A172 (cell line): ENCODE results near the gene GNAS-AS1. TPM values are rescaled to one million over a fixed set of nuclear protein-coding genes. Genes with fewer than 3 reads are reported as not detected.
A peak's percentile ranks its signal among the peaks of the same experiment; 100 is the strongest.
"Not testable (repeated sequence)": the region's sequence is repeated elsewhere in the genome, so short reads cannot be mapped to it uniquely, and the experiment has no call there.

ENCODE experiments used
- DNase-seq: peaks from one replicate; pipeline ENCODE4 v3.0.0-alpha.2; 2015; ENCODE audit warnings: low spot score
- total RNA-seq: library from RNA; depleted of rRNA; stranded (reverse); fragments of >200 nt; shearing (Covaris generic); gene quantifications from 2 replicates; pipeline ENCODE4 v1.2.3, GENCODE V29; 2014

Gene GNAS-AS1
- total RNA-seq, 1 experiment from 2014 or later = 1.8 TPM

DNA sequence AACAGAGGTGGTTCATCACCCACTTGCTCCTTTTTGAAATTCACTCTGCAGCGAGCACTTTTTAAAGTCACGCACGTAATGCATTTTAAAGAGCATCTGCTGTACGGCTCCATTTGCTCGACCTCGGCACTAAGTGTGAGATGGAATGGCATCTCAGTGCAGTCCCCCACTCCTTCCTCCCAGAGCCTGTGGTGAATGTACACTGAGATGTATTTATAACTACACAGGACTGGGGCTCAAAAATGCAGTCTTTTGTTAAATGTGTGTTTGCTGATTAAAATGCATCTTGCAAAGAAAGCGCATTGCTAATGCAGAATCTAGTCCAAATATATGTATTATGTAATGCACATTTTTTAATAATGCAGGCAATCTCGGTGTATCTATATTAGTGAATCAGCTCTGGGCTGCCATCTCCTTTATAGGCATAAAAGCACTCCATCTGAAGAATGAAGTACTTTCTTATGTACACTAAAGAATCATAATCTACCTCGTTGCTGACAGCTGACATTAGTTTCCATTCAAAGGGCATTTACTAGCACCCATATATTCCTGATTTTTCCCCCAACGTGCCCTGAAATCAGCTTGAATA, 14.0 kb downstream of the GNAS-AS1 start:
- DNase-seq = no peak

DNA sequence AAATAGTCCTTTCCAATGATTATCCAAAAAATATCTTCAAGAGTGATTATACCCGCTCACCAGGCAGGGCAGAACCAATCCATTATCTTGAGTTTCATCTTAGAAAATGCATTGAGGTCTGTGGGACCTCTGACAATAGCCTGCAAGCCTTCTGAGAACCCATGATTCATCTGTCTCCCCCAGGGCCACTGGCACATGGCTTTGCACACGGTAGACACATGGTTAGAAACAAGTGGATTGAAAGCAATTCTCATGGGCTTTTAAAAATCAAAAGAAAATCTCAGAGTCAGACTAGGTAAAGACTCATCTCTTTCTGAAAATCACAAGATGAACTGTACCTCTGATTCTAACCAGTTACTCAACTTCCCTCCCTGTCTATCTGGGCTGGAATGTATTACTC, 15.5 kb downstream of the GNAS-AS1 start:
- DNase-seq = no peak

DNA sequence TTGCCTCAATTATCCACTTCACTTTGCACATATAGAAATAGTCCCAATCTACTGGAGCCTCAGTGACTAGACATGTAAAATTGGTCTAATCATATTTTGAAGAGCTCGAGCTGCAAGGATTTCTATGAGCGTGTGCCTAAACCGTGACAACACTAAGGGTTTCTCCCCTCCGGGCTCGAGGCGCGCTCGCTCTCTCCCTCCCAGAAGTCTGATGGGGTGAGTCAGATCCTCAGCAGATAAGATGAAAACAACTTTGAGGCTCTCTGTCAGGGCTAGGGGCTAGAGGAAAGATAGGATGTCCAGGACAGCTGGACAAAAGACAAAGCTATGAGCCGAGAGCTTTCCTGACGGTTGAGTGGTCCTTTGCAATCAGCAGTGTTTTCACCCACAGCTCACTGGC, 16.8 kb downstream of the GNAS-AS1 start:
- DNase-seq = peak; percentile 42

DNA sequence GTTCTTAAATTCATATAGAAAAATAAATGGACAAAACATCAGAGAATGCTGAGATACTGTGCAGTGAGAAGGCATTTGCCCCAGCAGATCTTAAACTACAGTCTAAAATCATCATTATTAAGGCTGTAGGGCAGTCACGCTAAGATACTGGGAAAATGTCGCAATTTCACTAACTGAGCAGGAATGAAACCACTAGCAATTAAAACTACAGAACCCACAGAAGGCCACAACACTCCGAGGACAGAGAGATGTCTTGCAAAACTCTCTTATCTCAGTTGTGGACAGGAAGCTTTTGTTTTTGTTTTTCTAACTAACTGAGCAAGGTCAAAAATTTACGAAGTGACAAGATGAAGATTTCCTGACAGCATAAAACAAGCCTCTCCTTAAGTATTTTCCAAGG, 18.2 kb downstream of the GNAS-AS1 start:
- DNase-seq = peak; percentile 25

DNA sequence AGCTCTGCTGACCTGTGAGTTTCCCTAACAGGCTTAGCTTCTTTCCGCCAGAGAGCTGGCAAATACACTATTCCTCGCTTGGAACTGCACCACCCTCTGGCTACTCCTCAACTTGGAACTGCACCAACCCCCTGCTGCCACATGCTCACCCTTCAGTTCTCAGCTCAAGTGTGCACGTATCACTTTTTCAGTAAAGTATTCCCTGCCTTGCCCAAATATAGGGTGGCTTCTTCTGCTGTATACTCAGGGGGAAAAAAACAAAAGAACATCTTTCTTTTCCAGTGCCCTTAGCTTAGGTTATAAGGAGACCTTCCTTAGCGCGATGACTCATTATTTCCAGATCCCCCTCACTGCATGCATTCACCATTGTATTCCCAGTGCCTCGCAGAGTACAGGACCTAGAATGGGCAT, 21.2 kb downstream of the GNAS-AS1 start:
- DNase-seq = no peak

DNA sequence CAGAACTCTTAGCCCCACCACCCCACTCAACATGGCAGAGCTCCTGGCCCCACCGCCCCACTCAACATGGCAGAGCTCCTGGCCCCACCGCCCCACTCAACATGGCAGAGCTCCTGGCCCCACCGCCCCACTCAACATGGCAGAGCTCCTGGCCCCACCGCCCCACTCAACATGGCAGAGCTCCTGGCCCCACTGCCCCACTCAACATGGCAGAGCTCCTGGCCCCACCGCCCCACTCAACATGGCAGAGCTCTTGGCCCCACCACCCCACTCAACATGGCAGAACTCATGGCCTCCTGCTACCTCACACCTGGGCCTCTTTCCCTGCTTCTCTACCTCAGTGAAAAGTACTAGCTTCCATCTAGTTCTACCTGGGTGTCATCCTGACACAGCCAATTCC, 21.9 kb downstream of the GNAS-AS1 start:
- DNase-seq = not testable (repeated sequence)

DNA sequence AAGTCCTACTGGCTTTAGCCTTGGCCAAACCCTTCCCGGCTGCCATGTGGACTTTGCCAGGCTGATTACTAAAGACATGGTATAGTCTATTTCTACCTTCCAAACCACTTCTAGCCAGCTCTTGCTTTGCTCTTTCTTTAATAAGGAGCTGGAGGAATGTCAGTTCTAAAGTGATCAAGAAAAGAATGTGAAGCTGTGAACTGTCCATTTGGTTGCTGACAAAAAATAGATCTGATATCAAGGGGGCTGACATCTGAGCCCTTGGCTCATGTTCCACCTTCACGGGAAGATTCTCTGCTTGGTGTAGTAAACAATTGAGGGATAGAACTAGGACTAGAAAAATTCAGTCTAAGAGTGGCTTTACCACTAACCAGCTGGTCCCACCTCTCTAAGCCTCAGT, 22.6 kb downstream of the GNAS-AS1 start:
- no peak for DNase-seq

DNA sequence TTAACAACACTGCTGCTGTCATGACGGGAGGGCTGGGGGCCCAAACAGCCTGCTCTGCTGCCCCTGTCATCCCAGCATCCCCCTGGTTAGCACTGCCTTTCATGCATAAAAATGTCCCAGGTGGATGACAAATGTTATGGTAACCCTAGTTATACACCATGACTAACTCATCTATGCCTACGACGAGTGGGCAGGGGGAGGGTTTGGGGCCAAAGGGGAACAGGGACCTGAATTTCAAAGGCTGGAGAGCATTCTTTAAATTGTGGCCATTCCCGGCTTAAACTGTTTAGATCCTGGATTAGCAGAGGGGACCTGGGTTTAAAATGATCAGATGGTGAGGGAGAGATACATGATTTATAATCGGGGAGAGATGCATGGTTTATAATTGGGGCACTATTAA, 24.4 kb downstream of the GNAS-AS1 start:
- no peak for DNase-seq

DNA sequence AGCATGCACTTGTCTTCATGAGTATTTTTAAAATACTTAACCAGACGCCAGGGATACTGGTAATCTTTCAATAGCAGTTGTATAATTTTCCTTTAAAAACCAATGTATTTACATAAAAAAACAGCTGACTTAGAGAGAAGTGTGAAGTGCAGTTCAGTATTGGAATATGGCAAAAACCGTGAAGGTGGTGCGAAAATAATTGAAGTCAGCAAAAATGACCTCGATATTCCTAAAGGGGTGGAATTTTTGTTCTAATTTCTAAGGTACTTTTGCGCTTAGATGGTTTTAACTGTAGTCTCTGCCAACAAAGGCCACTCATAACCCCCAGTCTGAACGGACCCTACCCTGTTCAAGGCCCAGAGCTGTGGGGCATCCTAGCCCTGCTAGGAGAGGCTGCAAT, 25.3 kb downstream of the GNAS-AS1 start:
- no peak for DNase-seq

DNA sequence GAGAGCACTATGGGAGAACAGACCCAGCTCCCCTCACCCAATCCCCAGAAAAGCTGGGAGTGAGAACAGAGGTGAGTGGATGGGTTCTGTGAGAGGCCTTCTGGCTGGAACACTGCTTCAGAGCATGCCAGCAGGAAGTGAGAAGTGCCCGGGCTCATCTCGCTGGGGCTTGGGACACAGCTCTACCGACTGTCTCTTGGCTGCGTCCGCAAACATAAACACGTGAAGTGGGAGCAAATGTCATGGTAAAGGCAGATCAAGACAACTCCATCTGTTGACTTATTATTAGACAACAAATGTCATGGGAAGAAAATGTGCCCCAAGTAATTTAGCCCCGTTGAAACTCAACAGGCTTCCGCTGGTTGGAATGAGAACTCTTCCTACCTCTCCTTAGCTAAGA, 25.9 kb downstream of the GNAS-AS1 start:
- no peak for DNase-seq

DNA sequence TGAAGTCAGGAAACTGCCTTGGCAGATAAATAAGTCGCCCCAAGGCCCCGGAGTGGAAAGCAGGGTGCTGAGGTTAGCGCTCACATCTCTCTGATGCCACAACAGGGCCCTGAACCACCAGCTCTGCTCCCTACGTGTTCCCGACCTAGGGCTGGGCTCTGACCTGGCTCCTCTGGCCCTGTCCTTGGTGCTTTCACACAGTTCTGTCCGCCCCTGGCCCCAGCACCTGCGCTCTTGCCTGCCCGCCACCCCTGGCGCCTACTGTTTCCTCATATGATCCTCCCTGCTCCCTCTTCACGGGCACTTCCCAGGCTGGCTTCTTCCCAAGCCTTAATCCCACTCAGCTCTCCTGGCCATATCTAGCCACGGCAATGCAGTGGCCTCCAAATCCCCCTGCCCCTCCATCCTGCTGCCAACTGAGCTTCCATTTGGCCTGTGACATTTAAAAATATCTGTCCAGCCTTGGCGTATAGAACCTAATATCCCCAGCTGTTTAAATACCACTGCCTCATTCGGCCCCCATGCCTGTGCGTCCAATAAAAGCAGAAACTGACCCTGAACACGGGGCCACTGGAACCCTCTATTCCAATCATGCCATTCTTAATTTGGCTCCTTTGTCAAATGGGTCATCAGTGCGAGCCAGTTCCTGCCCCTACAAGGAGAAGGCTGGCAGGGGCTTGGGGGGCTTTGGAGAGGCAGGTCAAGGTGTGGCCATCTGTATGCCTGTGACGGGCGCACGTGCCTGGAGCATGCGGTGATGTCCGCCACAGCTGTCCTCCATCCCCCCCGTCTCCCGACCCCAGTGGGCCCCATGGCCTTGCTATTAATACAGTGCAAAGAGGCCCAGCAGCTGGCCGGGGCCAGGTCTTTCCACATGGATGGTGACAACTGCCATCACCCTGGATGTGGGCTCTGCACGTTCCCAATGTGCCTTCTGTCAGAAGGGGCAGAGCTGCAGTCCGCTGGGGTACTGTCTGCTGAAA, 27.7 kb downstream of the GNAS-AS1 start:
- no peak for DNase-seq

DNA sequence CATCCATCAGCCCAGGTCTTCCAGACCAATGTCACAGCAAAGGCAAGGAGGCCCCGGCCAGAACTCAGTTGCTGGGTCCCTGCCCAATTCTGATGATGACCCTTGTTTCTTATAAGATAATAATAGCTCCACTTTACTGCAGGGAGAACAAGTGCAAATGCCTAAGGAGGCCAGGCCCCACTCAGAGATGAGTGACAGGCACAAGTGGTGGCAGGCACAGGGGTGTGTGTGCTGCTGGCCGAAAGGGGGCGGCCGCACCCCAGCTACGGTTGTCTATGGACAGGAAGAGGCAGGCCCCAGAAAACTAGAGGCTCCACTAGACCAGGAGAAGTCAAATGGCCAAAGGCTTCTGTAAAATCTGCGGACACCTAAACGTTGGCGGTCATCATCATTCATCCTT, 28.6 kb downstream of the GNAS-AS1 start:
- no peak for DNase-seq

DNA sequence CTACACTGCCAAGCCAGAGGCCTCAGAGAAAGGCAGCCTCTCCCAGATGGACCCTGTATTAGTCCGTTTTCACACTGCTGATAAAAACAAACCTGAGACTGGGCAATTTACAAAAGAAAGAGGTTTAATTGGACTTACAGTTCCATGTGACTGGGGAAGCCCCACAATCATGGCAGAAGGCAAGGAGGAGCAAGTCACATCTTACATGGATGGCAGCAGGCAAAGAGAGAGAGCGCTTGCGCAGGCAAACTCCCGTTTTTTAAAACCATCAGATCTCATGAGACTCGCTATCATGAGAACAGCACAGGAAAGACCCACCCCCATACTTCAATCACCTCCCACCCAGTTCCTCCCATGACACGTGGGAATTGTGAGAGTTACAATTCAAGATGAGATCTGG, 30.2 kb downstream of the GNAS-AS1 start:
- DNase-seq = not testable (repeated sequence)

DNA sequence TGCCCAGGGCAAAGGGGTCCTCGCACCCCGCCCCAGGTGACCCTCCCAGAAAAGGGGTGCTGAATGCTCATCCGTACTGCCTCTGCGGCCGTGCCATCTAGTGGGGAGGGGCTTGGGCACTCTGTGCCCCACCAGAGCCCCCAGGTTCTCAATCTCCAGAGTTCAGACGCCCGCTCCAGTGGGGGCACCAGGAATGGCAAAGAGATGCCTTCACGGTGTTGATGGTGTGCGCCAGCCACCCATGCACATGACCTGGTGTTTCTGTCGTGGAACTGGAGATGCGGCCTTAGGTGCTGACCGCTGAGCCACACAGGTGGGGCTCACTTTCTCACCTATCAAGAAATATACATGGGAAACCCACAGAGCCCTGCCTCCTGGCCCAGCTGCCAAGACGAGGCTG, 30.8 kb downstream of the GNAS-AS1 start:
- DNase-seq = no peak

DNA sequence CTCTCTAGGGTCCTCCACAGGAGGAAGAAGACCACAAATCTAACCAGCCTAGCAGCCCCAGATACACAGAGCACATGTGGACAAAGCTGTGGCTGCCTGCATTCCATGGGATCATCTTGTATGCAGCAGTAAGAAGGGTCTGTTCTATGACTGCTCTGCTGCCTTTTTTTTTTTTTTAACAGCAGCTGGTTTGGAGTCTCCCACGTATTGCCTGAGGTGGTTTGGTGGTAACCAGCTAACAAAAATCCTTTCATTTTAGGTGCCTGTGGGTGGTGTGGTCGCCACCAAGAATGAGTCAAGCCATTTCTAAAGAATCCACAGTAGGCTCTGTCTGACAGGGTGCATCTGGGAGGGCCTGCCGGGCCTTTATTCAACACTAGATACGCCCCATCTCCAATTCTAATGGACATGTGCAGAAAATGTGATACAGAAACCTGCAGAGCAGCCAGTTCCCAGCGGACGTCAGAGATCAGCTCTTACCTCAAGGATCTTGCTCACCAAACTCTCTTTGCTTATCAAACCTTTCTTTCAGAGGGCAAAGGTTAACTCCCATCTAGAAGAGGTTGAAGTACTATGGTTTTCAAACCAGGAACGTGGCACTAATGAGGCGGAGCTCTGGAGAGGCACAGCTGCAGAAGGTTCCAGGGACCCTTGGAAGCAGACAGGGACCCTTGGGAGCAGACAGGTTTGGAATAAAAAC, 32.0 kb downstream of the GNAS-AS1 start:
- peak; percentile 89 for DNase-seq

DNA sequence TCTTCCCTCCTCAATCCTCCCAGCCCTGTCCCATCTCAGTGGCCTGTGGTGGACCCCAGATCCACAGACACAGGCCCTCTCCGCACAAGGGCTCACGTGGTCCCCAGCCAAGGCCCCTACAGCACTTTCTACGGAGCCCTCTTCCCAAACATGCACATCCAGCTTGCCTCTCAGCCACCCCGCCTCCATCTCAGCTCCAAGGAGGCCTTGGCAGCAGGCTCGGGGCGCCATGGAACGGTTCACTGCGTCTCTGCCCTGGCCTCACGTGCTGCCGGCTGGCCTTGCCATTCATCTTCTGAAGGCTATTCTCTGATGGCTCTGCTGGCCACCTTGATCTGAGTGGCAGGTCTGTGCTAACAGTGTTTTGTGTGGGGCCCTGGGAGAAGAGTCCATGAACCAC, 33.0 kb downstream of the GNAS-AS1 start:
- no peak for DNase-seq

DNA sequence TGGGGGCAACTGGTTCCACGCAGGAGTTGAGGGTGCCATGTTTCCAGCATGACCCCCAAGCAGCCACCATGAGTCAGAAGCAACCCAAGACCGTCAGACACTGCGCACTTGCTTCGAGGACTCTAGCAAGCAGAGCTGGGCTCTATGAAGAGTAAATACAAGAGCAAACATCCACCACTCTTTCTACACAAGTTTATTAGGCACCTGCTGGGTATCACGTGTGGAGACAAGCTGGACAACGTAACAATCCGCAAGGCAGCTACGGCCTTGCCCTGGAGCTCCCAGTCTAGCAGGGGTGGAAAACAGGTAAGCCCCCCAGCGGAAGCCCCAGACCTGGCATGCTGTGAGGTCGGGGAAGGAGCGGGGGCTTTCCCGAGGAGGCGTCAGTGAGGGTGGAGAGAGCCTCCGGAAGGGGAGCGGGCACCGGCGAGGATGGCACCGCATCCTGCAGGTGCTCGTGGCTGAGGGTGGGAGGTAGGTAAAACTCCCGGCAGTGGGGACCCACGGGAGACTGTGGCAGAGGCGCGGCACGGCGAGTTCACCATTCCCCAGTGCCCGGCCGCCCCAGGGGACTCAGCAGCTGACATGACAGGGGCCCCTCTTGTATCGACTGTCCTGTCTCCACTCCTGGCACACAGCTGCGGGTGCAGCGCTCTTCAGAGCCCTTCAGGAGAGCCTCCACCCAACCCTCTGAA, 33.6 kb downstream of the GNAS-AS1 start:
- DNase-seq = no peak

DNA sequence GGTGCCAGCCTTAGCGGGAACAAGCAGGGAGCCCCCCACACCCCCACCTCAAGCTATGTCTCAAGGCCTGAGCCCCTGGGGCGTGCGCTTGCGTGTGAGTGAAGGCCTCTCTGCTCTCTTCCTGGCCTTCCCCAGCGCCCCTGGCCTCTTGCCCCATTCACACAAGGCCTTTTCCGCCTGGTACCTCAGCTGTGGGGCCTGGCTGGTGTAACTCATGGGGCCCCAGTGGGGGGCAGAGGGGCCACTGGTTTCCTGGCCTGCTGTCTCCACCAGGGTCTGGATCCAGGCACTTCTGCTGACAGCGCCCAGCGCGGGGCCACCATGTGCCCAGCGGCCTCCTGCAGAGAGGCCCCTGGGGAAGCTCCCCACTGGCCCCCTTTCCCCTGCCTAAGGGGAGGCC, 34.7 kb downstream of the GNAS-AS1 start:
- DNase-seq = no peak

DNA sequence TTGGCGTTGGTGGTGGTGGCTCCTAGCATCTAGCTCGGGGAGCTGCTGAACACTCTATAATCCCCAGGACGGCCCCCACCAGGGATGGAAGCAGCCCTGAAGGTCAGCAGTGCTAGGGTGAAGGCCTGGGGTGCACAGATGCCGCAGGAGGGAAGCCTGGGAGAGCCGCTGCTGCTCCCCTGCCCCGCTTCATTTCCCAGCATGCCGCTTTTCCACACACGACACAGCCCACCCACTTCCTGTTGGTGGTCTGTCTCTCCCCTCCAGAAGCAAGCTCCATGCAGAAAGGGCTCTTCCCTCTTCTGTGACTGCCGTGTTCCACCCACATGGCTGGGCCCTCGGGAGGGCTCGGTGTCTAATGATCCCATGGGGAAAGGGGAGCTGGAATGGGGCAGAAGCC, 35.3 kb downstream of the GNAS-AS1 start:
- DNase-seq = no peak

DNA sequence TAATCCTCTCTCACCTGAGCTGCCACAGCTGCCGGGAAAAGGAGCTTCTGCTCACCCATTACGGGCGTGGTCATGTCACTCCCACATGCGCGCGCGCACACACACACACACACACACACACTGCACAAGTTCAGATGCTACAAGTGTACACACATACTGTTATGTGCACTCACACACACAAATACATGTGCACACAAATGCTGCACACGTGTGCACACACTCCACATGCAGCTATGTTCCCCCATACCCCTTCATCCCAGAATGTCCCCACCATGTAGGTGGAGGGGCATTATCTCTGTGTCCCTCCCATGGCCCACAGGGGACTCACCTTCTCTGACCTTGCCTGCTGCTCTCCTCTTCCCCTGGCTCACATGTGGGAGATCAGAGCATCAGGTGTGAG, 37.3 kb downstream of the GNAS-AS1 start:
- no peak for DNase-seq

DNA sequence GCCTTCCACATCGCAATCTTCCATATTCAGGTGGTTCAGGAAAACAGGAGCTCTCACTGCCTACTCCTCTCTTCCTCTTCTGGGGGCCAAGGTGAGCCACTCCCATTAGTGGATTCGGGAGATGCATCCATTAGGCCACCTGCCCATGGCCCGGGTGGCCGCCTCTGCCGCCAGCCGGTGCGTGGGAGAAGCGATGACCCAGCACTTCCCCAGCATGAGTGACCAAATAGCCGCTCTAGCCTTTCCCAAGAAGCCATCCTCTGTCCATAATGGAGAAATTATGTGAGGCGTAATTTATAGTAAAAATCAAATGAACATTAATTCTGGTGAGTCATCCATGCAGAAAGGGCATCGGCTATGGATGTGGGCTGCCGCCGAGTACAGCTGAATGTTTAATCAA, 39.4 kb downstream of the GNAS-AS1 start:
- no peak for DNase-seq

DNA sequence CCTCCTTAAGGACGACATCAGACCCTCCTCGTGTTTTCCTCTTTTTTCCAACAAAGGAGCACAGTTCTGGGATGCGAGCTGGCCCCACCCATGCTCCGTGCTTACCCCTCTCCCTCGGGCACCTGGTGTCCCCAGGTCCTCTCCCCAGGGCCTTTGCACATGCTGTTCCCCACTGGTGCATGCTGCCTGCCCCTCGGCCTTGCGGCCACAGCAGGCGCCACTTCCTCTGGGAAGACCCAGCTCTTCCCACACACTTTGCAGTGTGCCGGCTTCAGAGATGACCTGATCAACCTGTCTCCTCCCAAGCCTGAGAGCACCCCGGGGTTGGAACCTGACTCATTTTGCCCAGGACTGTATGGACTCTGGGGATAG, 39.8 kb downstream of the GNAS-AS1 start:
- no peak for DNase-seq
